T-helper 1 cell treated with Interleukin-12 subunit alpha and Interleukin-12 subunit beta and Interleukin-4 antibody, amounts not matched to agents 30 μg/mL and 1 μg/mL, for 36 hours (primary cell): ENCODE data around the gene PHKG1.
"Not testable (repeated sequence)": the region's sequence is repeated elsewhere in the genome, so short reads cannot be mapped to it uniquely, and the experiment has no call there.

ENCODE experiments used
- H3K27ac Mint-ChIP-seq: one replicate; pipeline ENCODE4 v1.8.0; 2021; ENCODE audit warnings: mild to moderate bottlenecking, mixed read lengths
- H3K27me3 Mint-ChIP-seq: one replicate; pipeline ENCODE4 v1.8.0; 2021; ENCODE audit warnings: low read depth, mixed read lengths
- H3K36me3 Mint-ChIP-seq: one replicate; pipeline ENCODE4 v1.8.0; 2021; ENCODE audit warnings: low read depth, mixed read lengths
- H3K4me1 Mint-ChIP-seq: one replicate; pipeline ENCODE4 v1.8.0; 2021; ENCODE audit warnings: low read depth, mixed read lengths
- H3K4me3 Mint-ChIP-seq: one replicate; pipeline ENCODE4 v1.8.0; 2021; ENCODE audit warnings: mild to moderate bottlenecking, moderate library complexity, mixed read lengths
- H3K9me3 Mint-ChIP-seq: one replicate; pipeline ENCODE4 v1.8.0; 2021; ENCODE audit warnings: mixed read lengths

The PHKG1 gene

DNA sequence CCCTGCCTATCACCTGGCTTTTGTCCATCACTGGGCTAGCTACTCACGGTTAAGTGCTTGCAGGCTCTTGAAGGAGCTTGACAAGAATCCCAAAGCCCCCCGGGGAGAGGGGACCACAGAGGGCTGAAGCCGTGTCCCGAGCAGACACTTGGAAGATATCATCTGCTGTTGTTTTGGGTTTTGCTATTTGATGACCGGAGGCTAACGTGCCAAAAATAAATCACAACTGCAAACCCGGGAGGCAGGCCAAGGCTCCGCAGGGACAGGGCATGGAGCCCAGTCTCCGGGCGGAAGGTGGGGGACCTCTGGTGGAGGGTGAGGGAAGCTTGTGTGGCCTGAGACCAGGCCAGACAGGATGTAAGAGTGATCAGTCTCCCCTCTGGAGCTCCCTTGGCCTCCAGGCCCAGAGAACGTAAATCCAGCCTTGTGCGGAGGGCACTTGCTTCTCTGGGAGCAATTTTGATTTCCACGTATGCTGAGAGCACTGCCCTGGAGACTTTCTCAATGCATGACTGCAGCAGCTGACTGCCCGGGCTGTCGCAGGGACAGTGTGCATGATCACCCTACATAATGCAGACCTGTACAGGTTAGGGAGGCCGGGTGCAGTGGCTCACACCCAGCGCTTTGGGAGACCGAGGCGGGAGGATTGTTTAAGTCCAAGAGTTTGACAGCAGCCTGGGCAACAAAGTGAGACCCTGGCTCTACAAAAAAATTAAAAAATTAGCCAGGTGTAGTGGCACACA is at the start of gene PHKG1:
Gene PHKG1, minus strand, starts transcription at position 164 of the 743 bp plus-strand sequence. CDS start 4,011 bp downstream, outside the sequence.
- no peak within 1 kb of the TSS for H3K27ac Mint-ChIP-seq
- no peaks in the 10 kb centered on the region for H3K9me3 Mint-ChIP-seq
- H3K4me1 Mint-ChIP-seq: no peaks in the 10 kb centered on the region
- peaks cover 5% of the 10 kb centered on the region for H3K36me3 Mint-ChIP-seq
- H3K27me3 Mint-ChIP-seq: no peaks in the 10 kb centered on the region
- H3K4me3 Mint-ChIP-seq: no peak within 1 kb of the TSS

DNA sequence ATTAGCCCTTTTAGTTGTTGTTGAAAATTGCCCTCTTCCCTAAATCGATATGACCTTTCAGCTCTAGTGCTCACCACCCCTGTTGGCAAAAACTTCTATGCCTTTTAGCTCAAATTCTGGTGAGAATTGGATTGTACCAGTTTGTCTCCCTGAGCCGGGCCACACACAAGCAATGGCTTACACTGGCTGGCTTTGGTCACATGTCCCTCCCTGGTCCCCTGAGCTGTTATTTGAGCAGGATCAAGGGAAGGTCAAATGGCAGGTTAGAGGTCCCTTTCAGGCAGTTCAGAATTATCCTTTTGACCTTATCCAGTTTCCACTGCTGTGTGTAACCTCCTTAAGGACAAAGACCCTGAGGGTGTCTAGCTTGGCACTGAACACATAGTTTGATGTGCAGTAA is 38.3 kb upstream of the PHKG1 start:
- H3K4me3 Mint-ChIP-seq, H3K36me3 Mint-ChIP-seq, H3K9me3 Mint-ChIP-seq, H3K27me3 Mint-ChIP-seq, H3K4me1 Mint-ChIP-seq, H3K27ac Mint-ChIP-seq: not testable (repeated sequence)

GRCh38 chr7:56127241-56127975 is 34.7 kb upstream of the PHKG1 start:
- Mint-ChIP-seq H3K27ac (no peak overlapping the region), H3K9me3 (no peaks in the 10 kb centered on the region)

GRCh38 chr7:56125831-56126230 is 33.1 kb upstream of the PHKG1 start:
- Mint-ChIP-seq H3K9me3 (no peaks in the 10 kb centered on the region), H3K4me3 (no peak overlapping the region), H3K27me3 (no peaks in the 10 kb centered on the region), H3K36me3 (no peaks in the 10 kb centered on the region), H3K27ac (no peak overlapping the region), H3K4me1 (no peaks in the 10 kb centered on the region)

More at GRCh38 chr7:56127241-56127975, 34.7 kb upstream of the PHKG1 start:
- no peaks in the 10 kb centered on the region for H3K27me3 Mint-ChIP-seq
- no peaks in the 10 kb centered on the region for H3K4me1 Mint-ChIP-seq
- H3K4me3 Mint-ChIP-seq: no peak overlapping the region
- H3K36me3 Mint-ChIP-seq: no peaks in the 10 kb centered on the region

- no peaks in the 10 kb centered on the region for H3K9me3 Mint-ChIP-seq
- no peak overlapping the region for H3K4me3 Mint-ChIP-seq
- no peaks in the 10 kb centered on the region for H3K36me3 Mint-ChIP-seq
- no peak overlapping the region for H3K27ac Mint-ChIP-seq
- H3K4me1 Mint-ChIP-seq: no peaks in the 10 kb centered on the region
- no peaks in the 10 kb centered on the region for H3K27me3 Mint-ChIP-seq
These were observed 32.2 kb upstream of the PHKG1 start for GRCh38 chr7:56124981-56125380.

- no peaks in the 10 kb centered on the region for H3K9me3 Mint-ChIP-seq
- H3K27me3 Mint-ChIP-seq: no peaks in the 10 kb centered on the region
These were observed 28.7 kb upstream of the PHKG1 start for GRCh38 chr7:56121440-56121839.

GRCh38 chr7:56115852-56116538 is 23.2 kb upstream of the PHKG1 start, which contains the start of gene NUPR2:
NUPR2 (minus strand) TSS chr7:56116417; CDS start chr7:56116314, 103 bp downstream.
- Mint-ChIP-seq H3K27ac (no peak within 1 kb of the TSS), H3K27me3 (peaks cover 6% of the 10 kb centered on the region), H3K4me1 (no peaks in the 10 kb centered on the region), H3K9me3 (no peaks in the 10 kb centered on the region), H3K36me3 (no peaks in the 10 kb centered on the region), H3K4me3 (no peak within 1 kb of the TSS)

More at GRCh38 chr7:56121440-56121839, 28.7 kb upstream of the PHKG1 start:
- Mint-ChIP-seq H3K27ac (no peak overlapping the region), H3K4me1 (no peaks in the 10 kb centered on the region), H3K4me3 (no peak overlapping the region), H3K36me3 (no peaks in the 10 kb centered on the region)

DNA sequence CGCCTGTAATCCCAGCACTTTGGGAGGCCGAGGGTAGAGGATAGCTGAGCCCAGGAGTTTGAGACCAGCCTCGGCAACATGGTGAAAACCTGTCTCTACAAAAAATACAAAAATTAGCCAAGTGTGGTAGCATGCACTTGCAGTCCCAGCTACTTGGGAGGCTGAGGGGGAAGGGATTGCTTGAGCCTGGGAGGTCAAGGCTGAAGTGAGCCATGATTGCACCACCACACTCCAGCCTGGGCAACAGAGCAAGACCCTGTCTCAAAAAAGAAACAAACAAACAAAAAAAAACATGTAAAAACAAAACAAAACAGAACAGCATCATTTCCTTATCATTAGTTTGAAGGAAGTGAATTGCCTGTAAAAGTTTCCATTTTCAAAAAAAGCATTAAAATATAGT is 19.5 kb upstream of the PHKG1 start:
- peaks cover 10% of the 10 kb centered on the region for H3K4me1 Mint-ChIP-seq
- H3K36me3 Mint-ChIP-seq, H3K27ac Mint-ChIP-seq: not testable (repeated sequence)

DNA sequence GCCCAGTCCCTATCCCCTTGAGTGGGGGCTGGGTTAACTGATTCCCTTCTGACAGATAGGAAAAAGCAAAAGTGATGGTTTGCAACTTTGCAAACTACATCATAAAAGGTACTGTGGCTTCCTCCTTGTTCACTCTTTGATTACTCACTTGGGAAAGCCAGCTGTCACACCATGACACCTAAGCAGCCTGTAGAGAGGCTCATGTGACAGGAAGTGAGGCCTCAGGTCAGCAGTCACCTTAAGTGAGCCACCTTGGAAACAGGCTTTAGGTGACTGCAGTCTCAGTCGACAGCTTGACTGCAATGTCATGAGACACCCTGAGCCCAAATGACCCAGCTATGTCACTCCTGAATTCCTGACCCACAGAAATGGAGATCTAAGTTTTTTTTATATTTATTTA is 17.9 kb upstream of the PHKG1 start:
- Mint-ChIP-seq H3K9me3 (peaks cover 9% of the 10 kb centered on the region), H3K27me3 (peaks cover 6% of the 10 kb centered on the region), H3K27ac (no peak overlapping the region)

More for the DNA sequence above, 19.5 kb upstream of the PHKG1 start:
- H3K9me3 Mint-ChIP-seq, H3K4me3 Mint-ChIP-seq, H3K27me3 Mint-ChIP-seq: not testable (repeated sequence)

GRCh38 chr7:56107954-56108258 is 15.2 kb upstream of the PHKG1 start:
- Mint-ChIP-seq H3K4me3 (peak overlapping the region; percentile 31), H3K4me1 (peaks cover 25% of the 10 kb centered on the region), H3K9me3 (peaks cover 9% of the 10 kb centered on the region), H3K27me3 (no peaks in the 10 kb centered on the region), H3K27ac (peak overlapping the region; percentile 98), H3K36me3 (peaks cover 23% of the 10 kb centered on the region)

More for the DNA sequence above, 17.9 kb upstream of the PHKG1 start:
- H3K4me1 Mint-ChIP-seq: peaks cover 18% of the 10 kb centered on the region
- peaks cover 18% of the 10 kb centered on the region for H3K36me3 Mint-ChIP-seq
- H3K4me3 Mint-ChIP-seq: no peak overlapping the region

DNA sequence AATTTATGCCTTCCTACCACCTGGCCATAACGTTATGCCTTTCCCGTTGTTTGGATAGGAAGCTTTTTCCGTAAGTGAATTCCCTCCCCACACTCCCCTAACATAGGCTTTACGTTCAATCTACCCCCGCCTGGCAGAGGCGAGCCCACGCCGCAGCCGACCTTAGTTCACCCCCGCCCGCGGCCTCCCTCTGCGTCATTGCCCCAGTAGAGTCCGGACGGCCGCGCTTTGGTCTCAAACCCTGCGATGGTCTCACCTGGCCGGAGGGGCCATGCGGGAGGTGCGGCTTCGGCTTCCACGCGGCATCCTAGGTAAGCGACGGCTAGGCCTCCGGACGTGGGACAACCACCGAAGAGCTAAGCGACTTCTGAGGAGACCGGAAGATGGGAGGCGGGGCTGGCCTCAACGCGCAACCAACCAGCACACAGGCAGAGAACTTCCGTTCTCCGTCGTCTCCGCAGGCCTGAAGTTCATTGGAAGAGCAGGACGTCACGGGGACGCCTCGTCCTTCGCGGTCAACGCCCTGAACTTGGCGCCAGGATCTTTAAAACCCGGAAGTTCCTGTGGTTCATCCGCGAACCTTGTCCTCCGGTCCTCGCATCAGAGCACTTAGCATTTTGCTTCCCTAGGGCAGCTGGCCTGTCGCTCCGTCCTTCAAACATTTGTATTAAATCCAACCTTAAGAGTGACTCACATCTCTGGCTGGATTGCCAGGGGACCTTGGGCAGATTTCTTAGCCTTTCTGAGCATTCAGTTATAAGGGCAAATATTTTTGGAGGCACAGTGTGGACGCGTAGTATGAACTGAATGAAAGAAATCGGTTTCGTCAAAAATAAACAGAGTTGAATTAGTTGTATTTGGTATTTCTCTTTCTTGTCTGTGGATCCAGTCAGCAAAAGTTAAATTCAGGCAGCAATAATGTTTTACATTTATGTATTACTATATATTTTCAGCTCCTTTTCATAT is 13.6 kb upstream of the PHKG1 start, which contains the start of gene CHCHD2:
Gene CHCHD2, minus strand, starts transcription at position 369 of the 966 bp plus-strand sequence. Its CDS starts 63 bp downstream, at position 306.
- Mint-ChIP-seq H3K36me3 (peaks cover 31% of the 10 kb centered on the region), H3K4me3 (peak within 1 kb of the TSS; percentile 96), H3K27ac (peak within 1 kb of the TSS; percentile 98), H3K9me3 (peaks cover 9% of the 10 kb centered on the region), H3K27me3 (no peaks in the 10 kb centered on the region), H3K4me1 (peaks cover 25% of the 10 kb centered on the region)

GRCh38 chr7:56105508-56105907 is 12.8 kb upstream of the PHKG1 start:
- Mint-ChIP-seq H3K4me3 (peak overlapping the region; percentile 96), H3K9me3 (peaks cover 9% of the 10 kb centered on the region), H3K36me3 (peaks cover 40% of the 10 kb centered on the region), H3K27me3 (no peaks in the 10 kb centered on the region), H3K27ac (peak overlapping the region; percentile 98), H3K4me1 (peaks cover 23% of the 10 kb centered on the region)

DNA sequence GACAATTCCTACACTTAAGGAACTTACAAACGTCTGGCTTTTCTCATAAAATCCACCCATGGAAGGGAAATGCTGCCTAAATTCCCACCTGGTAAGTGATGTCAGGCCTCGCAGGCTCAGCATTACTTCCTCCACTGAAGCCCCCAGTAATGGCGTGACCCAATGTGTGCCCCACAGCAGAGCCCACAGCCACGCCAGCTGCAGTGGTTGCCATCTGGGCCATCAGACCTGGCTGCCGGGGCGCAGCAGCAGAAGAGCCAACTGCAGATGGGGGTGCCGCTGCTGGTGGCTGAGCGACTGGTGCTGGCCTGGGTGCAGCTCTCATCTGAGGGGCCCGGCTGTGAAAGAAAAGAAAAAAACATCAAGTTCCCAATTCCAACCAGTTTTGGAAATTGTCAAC is 11.4 kb upstream of the PHKG1 start:
- not testable (repeated sequence) for H3K27ac Mint-ChIP-seq, H3K27me3 Mint-ChIP-seq, H3K9me3 Mint-ChIP-seq, H3K4me3 Mint-ChIP-seq
- H3K36me3 Mint-ChIP-seq: peaks cover 49% of the 10 kb centered on the region
- peaks cover 23% of the 10 kb centered on the region for H3K4me1 Mint-ChIP-seq

- no peaks in the 10 kb centered on the region for H3K27me3 Mint-ChIP-seq
- no peaks in the 10 kb centered on the region for H3K9me3 Mint-ChIP-seq
- H3K36me3 Mint-ChIP-seq: peaks cover 35% of the 10 kb centered on the region
- H3K27ac Mint-ChIP-seq: no peak overlapping the region
- H3K4me3 Mint-ChIP-seq: no peak overlapping the region
- H3K4me1 Mint-ChIP-seq: peaks cover 6% of the 10 kb centered on the region
These were observed 6.9 kb upstream of the PHKG1 start for GRCh38 chr7:56099653-56100052.
